Hematopoietic multipotent progenitor cell (in vitro differentiated cells): ENCODE measurements around the gene LTBP3. TPM values are rescaled to one million over a fixed set of nuclear protein-coding genes. Genes with fewer than 3 reads are reported as not detected.

Experiments
- DNase-seq, 3 donors: peaks; one replicate each; pipeline ENCODE4 v3.0.0-alpha.2; 2011 to 2015; ENCODE audit warnings: low read depth in 2 of 3, low spot score in 2 of 3
- total RNA-seq: library from RNA; depleted of rRNA; stranded (reverse); fragments of >200 nt; gene quantifications from one replicate; pipeline ENCODE4 v1.2.3, GENCODE V29; 2012

Gene LTBP3
- total RNA-seq, 1 donor = 89.1 TPM

- peak in 1 of 3 donors; percentile 59 for DNase-seq
These were observed 58.3 kb downstream of the LTBP3 start for GRCh38 chr11:65499713-65500386.

GRCh38 chr11:65498977-65499712, 59.0 kb downstream of the LTBP3 start, which contains the start of gene MALAT1:
Gene MALAT1 (plus strand): TSS chr11:65499045.
- DNase-seq = peak; percentile 94 to 96 (median 95)

GRCh38 chr11:65498727-65498976, 59.5 kb downstream of the LTBP3 start:
- DNase-seq = no peak

- peak in 2 of 3 donors; percentile 54 to 82 for DNase-seq
These were observed 60.0 kb downstream of the LTBP3 start for GRCh38 chr11:65498042-65498726.

- peak; percentile 94 to 99 (median 98) for DNase-seq
These were observed 60.8 kb downstream of the LTBP3 start for GRCh38 chr11:65497141-65498041.

GRCh38 chr11:65496304-65497140, 61.6 kb downstream of the LTBP3 start:
- no peak for DNase-seq

- no peak for DNase-seq
These were observed 64.6 kb downstream of the LTBP3 start for GRCh38 chr11:65493367-65494176.

- no peak for DNase-seq
These were observed 65.4 kb downstream of the LTBP3 start for GRCh38 chr11:65492637-65493366.

- no peak for DNase-seq
These were observed 65.8 kb downstream of the LTBP3 start for GRCh38 chr11:65492387-65492636.

GRCh38 chr11:65491614-65492386, 66.4 kb downstream of the LTBP3 start:
- DNase-seq = no peak

GRCh38 chr11:65491163-65491465, 67.0 kb downstream of the LTBP3 start:
- DNase-seq = no peak

- no peak for DNase-seq
These were observed 68.3 kb downstream of the LTBP3 start for GRCh38 chr11:65489706-65490320.

GRCh38 chr11:65489035-65489705, 69.0 kb downstream of the LTBP3 start:
- DNase-seq = no peak
